ENCODE measurements around the gene GPR158. TPM values are rescaled to one million over a fixed set of nuclear protein-coding genes. Genes with fewer than 3 reads are reported as not detected.
"Not testable (repeated sequence)": the region's sequence is repeated elsewhere in the genome, so short reads cannot be mapped to it uniquely, and the experiment has no call there.

GPR158 gene
- total and polyA plus RNA-seq, 7 donors: 0.01 to 0.19 (median 0.06) TPM; not detected in 4

DNA sequence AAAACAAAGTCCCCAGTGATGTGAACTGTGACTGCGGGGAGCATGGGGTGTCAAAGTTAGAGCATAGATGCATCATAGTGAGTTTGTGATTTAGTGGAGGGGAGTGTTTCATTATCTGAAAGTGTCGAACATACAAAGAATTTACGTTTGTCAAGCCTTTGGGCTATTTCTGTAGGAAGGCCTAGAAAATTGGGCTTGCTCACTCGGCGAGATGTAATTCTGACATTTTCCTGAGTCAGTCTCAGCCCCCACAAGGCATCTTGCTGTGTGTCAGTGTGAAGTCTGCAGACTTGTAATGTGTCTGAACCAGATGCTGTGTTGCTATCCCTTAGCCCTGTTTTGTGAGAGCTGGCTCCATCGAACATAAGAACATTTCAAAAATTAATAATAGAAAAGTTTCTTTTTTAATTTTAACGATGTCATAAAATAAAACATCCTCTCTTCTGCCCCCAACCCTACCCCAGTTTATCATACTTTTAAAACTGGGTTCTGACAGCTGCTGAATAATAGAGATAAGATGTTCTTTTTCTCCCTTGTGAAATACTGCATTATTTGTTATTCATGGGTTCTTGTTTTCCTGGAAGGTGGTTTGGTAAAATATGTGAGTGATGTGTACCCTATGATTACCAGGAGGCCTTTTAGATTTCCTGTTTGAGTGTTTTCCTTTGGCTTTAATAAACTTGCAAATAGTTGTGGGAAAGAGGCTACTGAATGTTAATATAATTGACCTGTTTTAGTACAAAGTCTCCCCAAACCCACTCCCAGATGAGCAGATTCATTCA lies 207.4 kb downstream of the GPR158 start:
- 34 to 41% (median 35%) methylated on average over 7 of the region's 7 CpGs for WGBS, 3 donors
- Histone ChIP-seq H3K27me3 (ENCODE audit: insufficient read depth in 3 of 3, low read length in 2 of 3) (no peaks in the 10 kb centered on the region), H3K4me1 (no peaks in the 10 kb centered on the region), H3K36me3 (ENCODE audit: insufficient read depth in 1 of 2, low read depth in 1 of 2) (no peaks in the 10 kb centered on the region), H3K27ac (no peak overlapping the region), H3K4me3 (no peak overlapping the region), H3K9me3 (peaks cover 3% of the 10 kb centered on the region)
- TF ChIP-seq, protein P1, sequence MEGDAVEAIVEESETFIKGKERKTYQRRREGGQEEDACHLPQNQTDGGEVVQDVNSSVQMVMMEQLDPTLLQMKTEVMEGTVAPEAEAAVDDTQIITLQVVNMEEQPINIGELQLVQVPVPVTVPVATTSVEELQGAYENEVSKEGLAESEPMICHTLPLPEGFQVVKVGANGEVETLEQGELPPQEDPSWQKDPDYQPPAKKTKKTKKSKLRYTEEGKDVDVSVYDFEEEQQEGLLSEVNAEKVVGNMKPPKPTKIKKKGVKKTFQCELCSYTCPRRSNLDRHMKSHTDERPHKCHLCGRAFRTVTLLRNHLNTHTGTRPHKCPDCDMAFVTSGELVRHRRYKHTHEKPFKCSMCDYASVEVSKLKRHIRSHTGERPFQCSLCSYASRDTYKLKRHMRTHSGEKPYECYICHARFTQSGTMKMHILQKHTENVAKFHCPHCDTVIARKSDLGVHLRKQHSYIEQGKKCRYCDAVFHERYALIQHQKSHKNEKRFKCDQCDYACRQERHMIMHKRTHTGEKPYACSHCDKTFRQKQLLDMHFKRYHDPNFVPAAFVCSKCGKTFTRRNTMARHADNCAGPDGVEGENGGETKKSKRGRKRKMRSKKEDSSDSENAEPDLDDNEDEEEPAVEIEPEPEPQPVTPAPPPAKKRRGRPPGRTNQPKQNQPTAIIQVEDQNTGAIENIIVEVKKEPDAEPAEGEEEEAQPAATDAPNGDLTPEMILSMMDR (IDR thresholded peaks at IDR 0.05): no peak
- ATAC-seq (no peak), DNase-seq (no peak)
- intact Hi-C loops (cut with DNase I): no loop called here

DNA sequence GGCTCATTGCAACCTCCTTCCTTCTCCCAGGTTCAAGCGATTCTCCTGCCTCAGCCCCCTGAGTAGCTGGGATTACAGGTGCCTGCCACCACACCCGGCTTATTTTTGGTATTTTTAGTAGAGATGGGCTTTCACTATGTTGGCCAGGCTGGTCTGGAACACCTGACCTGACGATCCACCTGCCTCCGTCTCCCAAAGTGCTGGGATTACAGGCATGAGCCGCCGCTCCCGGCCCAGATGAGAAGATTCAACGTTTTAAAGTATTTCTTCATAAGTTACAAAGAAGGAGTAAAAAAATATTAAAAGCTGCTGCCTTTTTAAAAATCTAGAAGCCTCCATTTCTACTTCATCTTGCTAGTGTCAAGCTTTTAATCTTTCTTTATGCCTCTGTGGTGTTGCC lies 208.1 kb downstream of the GPR158 start:
- 67 to 72% (median 70%) methylated on average over 8 of the region's 8 CpGs for WGBS, 3 donors

DNA sequence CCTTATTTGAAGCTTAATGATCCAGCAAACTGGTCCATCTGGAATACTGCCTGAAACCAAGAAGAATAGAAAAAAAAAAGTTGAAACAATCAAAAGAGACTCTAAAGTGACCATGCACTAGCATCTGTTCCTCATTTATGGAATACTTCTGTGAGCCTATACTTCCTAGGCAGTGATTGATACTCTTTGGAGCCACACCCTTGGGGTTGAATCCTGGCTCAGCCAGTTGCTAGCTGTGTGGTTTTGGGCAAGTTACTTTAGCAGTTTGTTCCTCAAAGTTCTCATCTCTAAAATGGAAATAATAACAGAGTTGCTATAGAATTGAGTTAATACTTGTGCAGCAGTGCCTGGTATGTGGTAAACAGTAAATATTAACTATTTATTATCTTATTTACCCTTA lies 208.9 kb downstream of the GPR158 start:
- Histone ChIP-seq H3K27ac (no peak overlapping the region), H3K4me1 (no peaks in the 10 kb centered on the region), H3K36me3 (ENCODE audit: insufficient read depth in 1 of 2, low read depth in 1 of 2) (no peaks in the 10 kb centered on the region), H3K27me3 (ENCODE audit: insufficient read depth in 3 of 3, low read length in 2 of 3) (no peaks in the 10 kb centered on the region), H3K4me3 (no peak overlapping the region), H3K9me3 (peaks cover 3% of the 10 kb centered on the region)
- no peak for ATAC-seq
- no peak for DNase-seq
- TF ChIP-seq, protein P1 (IDR thresholded peaks at IDR 0.05): no peak
- intact Hi-C loops (cut with DNase I): no loop called here

More for the DNA sequence above, 208.1 kb downstream of the GPR158 start:
- H3K4me1 ChIP-seq; H3K36me3 ChIP-seq (ENCODE audit: insufficient read depth in 1 of 2, low read depth in 1 of 2); H3K9me3 ChIP-seq; ATAC-seq; DNase-seq; H3K27ac ChIP-seq; H3K4me3 ChIP-seq; H3K27me3 ChIP-seq (ENCODE audit: insufficient read depth in 3 of 3, low read length in 2 of 3); intact Hi-C loops (cut with DNase I): not testable (repeated sequence)

DNA sequence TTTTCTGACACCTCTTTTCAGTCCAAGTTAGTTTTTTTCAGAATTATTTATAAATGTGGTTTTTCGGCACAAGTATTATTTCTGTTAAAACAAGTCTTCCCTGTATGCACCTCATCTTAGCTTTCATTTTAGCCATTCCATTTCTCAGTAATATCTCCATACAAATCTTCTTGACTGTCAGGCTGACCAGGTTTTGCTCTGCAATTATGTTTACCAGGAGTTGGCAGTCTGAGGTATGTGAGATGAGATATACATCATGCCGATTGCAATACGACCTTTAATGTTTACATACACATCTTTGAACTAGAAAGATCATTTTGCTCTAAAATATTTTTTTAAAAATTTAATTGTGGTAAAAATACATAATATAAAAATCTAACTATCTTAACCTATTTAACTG lies 209.8 kb downstream of the GPR158 start:
- no peak for ATAC-seq
- H3K4me1 ChIP-seq: no peaks in the 10 kb centered on the region
- intact Hi-C loops (cut with DNase I): no loop called here
- no peak overlapping the region for H3K27ac ChIP-seq
- no peaks in the 10 kb centered on the region for H3K36me3 ChIP-seq (ENCODE audit: insufficient read depth in 1 of 2, low read depth in 1 of 2)
- H3K4me3 ChIP-seq: no peak overlapping the region
- WGBS, 3 donors: 88 to 89% (median 89%) methylated on average over 3 of the region's 3 CpGs
- TF ChIP-seq, protein P1 (IDR thresholded peaks at IDR 0.05): no peak
- peaks cover 3% of the 10 kb centered on the region for H3K9me3 ChIP-seq
- H3K27me3 ChIP-seq (ENCODE audit: insufficient read depth in 3 of 3, low read length in 2 of 3): no peaks in the 10 kb centered on the region
- DNase-seq: no peak

DNA sequence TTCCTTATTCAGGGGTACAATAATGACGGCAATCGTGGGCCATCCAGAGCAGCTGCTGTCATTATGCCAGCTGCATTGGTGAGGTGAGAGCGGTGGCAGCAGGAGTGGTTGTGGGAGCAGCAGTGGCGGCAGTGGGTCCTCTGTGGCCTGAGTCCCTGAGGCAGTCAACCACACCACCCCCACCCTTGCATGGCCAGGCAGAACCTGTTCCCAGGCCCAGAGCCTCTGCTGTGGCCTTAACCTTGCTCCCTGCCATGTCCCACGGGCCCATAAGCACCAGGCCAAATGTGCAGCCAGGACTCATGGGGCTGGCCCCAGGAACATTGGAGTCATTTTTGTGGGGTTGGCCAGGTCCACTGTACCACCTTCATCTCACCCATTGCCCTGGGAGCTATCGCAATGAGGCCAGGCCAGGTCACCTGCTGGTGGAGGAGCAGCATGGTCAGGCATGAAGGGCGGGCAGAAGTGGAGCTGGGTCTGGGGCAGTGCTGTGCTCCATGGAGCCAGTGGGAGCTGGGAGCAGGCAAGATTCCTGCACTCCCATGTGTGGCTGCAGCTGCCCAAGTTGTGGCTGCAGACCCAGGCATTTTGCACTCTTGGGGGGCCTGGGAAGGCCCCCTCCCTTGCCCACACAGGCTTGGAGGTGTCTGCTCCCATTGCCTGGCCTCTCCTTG lies 213.5 kb downstream of the GPR158 start:
- Histone ChIP-seq H3K27ac (no peak overlapping the region), H3K27me3 (ENCODE audit: insufficient read depth in 3 of 3, low read length in 2 of 3) (no peaks in the 10 kb centered on the region), H3K9me3 (peaks cover 3% of the 10 kb centered on the region), H3K4me3 (no peak overlapping the region), H3K36me3 (ENCODE audit: insufficient read depth in 1 of 2, low read depth in 1 of 2) (no peaks in the 10 kb centered on the region), H3K4me1 (no peaks in the 10 kb centered on the region)
- intact Hi-C loops (cut with DNase I): no loop called here
- TF ChIP-seq, protein P1 (IDR thresholded peaks at IDR 0.05): no peak
- WGBS, 3 donors: 82 to 87% (median 86%) methylated on average over 7 of the region's 7 CpGs
- no peak for ATAC-seq
- no peak for DNase-seq

Measured in psoas muscle (tissue), 8 donors.